DMS53 treated with DMSO at 0.1 percent for 48 hours (cell line): ENCODE measurements around the gene ULK4.
"Not testable (repeated sequence)": the region's sequence is repeated elsewhere in the genome, so short reads cannot be mapped to it uniquely, and the experiment has no call there.

Experiments used
- DNase-seq: peaks from one replicate; lab custom pipeline; 2025; ENCODE audit not compliant: unreplicated experiment; lab: John Stamatoyannopoulos, UW

ULK4 gene

DNA sequence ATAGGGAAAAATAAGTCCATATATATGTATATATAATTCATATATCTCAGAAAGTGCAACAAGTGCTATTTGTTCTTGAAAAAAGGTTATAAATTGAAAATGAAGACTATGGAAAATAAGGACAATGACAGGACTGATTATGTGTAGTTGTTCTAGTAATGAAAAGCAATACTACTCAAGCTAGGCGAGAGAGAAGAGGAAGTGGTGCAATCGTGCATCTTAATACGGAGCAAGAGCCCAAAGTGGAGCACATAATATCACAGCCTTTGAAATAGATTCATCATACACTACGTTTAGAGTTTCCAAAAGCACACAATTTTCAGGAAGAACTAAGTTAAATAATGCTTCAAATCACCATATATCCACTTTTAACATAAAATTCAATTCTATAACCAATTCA is 87.9 kb downstream of the ULK4 start:
- DNase-seq = no peak

GRCh38 chr3:41872157-41872556 is 89.7 kb downstream of the ULK4 start:
- DNase-seq = no peak

- no peak for DNase-seq
These were observed 94.4 kb downstream of the ULK4 start for GRCh38 chr3:41867533-41867932.

DNA sequence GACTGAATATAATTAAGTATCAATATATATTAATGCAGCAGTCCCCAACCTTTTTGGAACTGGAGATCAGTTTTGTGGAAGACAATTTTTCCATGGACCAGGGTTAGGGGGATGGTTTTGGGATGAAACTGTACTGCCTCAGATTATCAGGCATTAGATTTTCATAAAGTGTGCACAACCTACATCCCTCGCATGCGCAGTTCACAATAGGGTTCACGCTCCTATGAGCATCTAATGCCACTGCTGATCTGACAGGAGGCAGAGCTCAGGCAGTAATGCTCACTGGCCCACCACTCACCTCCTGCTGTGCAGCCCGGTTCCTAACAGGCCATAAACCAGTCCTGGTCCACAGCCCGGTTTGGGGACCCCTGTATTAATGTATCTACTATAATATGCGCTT is 95.6 kb downstream of the ULK4 start:
- DNase-seq = no peak

DNA sequence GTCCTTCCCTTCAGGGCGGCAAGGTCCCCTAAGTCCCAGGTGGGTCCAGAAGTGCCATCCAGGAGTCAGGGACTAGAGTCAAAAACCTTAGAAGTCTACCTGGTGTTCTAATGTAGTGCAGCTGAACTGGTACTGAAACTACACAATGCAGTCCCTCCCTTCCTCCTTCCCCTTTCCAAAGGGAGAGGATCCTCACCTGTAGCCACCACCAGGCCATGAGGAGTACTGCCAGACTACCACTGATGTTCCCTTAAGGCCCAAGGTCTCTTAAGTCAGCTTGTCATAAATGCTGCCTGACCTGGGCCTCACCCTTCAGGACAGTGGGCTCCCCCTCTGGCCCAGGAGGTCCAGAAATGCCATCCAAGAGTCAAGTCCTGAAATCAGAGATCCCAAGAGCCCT is 98.9 kb downstream of the ULK4 start:
- DNase-seq = no peak

GRCh38 chr3:41860489-41860888 is 101.4 kb downstream of the ULK4 start:
- not testable (repeated sequence) for DNase-seq

GRCh38 chr3:41854956-41855355 is 106.9 kb downstream of the ULK4 start:
- no peak for DNase-seq

- DNase-seq = no peak
These were observed 108.2 kb downstream of the ULK4 start for GRCh38 chr3:41853540-41854196.

- no peak for DNase-seq
These were observed 112.9 kb downstream of the ULK4 start for GRCh38 chr3:41848753-41849574.

DNA sequence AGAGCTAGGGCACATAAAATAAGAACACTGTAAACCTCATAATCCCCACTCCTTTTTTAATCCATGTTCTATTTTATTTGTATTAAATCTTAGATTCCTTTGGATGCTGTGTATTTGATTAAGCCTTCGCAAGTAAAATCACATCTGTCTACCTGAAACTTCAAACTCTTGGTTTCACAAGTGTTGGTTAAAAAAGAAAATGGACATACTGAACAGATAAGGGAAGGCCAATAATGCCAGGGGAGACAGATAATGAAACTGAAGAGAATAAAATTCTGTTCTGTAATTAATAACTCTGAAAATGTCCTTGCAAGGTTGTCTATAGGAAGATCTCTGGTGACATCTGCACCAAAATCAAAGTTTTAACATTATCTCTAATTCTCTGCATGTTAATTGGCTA is 114.2 kb downstream of the ULK4 start:
- no peak for DNase-seq

- DNase-seq = no peak
These were observed 115.1 kb downstream of the ULK4 start for GRCh38 chr3:41846850-41847249.

DNA sequence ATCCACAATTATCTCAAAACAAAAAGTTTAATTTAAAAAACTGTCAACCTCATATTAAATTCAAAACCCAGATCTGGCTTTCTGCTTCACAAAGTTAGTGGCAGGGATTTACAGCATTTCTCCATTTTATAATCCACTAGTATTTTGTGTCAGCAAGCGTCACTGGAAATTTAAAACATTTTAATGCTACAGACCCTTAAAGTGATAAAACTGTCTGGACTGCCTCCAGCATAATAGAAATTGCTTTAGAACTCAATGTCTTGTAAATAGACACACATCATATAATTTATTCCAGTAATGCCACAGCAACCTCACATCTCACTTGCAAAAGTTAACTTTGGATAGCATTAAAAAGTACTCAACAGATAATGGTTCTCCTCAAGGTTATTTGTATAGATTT is 116.1 kb downstream of the ULK4 start:
- DNase-seq = no peak

DNA sequence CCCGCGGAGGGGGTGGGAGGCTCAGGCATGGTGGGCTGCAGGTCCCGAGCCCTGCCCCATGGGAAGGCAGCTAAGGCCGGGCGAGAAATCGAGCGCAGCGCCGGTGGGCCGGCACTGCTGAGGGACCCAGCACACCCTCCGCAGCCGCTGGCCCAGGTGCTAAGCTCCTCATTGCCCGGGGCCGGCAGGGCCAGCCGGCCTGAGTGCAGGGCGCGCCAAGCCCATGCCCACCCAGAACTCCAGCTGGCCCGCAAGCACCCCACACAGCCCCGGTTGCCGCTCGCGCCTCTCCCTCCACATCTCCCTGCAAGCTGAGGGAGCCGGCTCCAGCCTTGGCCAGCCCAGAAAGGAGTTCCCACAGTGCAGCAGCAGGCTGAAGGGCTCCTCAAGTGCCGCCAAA is 117.6 kb downstream of the ULK4 start:
- DNase-seq = not testable (repeated sequence)

DNA sequence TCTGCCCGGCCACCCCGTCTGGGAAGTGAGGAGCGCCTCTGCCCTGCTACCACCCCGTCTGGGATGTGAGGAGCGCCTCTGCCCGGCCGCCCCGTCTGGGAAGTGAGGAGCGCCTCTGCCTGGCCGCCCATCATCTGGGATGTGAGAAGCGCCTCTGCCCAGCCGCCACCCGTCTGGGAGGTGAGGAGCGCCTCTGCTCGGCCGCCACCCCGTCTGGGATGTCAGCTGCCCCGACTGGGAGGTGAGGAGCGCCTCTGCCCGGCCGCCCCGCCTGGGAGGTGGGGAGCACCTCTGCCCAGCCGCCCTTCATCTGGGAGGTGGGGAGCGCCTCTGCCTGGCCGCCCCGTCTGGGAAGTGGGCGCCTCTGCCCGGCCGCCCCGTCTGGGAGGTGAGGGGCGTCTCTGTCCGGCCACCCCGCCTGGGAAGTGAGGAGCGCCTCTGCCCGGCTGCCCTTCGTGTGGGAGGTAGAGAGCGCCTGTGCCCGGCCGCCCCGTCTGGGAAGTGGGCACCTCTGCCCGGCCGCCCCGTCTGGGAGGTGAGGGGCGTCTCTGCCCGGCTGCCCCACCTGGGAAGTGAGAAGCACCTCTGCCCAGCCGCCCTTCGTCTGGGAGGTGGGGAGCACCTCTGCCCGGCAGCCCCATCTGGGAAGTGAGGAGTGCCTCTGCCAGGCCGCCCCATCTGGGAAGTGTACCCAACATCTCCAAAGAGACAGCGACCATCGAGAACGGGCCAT is 120.8 kb downstream of the ULK4 start:
- DNase-seq = not testable (repeated sequence)

DNA sequence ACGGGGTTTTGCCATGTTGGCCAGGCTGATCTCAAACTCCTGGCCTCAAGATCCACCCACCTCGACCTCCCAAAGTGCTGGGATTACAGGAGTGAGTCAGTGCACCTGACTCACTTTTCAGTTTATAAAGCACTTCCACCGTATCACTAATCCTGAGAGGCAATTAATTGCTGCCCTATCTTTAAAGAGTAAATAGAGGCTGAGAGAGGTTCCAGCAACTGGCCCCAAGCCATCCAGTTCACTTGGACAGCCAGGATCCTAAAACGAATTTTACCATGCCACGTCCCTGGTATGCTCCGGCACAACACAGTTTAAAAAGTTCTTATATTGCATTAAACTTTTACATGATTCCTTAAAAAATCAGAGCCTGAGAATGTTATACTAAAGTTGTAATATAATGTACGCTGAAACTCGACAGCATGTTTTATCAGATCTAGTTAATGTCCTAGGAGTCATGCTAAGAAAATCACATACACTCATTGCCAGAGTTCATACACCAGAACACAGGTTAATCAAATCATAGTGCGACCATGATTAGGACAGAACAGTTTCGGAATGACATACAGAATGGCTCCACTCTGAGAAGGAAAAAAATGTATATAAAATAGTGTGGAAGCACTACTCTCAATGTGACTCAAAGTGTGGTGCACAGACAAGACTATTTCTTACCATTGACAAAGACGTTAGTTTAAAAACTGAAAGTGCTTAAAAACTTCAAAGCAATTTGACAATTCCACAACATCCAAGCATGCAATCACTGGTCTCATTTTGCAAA is 125.4 kb downstream of the ULK4 start:
- DNase-seq = no peak

DNA sequence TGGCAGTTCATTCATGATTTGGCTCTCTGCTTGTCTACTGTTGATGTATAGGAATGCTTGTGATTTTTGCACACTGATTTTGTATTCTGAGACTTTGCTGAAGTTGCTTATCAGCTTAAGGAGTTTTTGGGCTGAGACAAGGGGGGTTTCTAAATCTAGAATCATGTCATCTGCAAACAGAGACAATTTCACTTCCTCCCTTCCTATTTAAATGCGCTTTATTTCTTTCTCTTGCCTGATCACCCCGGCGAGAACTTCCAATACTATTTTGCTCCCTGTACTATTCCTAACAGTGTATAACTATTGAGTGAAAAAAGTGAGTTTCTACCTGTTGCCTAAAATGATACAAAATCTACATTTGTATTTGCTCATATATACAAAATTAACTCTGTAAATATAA is 128.3 kb downstream of the ULK4 start:
- DNase-seq = no peak

DNA sequence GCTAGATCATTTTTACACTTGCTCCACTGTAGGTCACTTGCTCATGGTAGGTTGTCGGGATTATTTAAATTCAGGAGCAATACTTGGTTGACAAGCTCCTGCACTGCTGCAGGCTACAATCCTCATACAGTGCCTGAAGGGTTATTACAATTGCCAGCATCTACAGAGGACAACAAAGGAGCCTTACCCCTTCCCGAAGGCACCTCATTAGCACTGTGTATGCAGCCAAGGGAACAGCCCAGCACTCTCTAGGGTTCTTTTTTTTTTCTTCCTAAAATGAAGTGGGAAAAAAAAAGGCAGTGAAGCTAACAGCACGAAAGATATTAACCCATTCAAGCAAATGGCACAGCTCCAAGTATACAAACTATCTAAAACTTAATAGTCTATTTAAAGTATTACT is 142.7 kb downstream of the ULK4 start:
- no peak for DNase-seq

GRCh38 chr3:41808618-41809017 is 153.3 kb downstream of the ULK4 start:
- no peak for DNase-seq

GRCh38 chr3:41808152-41808551 is 153.8 kb downstream of the ULK4 start:
- DNase-seq = no peak

- DNase-seq = no peak
These were observed 166.9 kb downstream of the ULK4 start for GRCh38 chr3:41794748-41795589.
